GM12878 (cell line): Measurements from ENCODE around the gene RAD51B. TPM values are rescaled to one million over a fixed set of nuclear protein-coding genes. Genes with fewer than 3 reads are reported as not detected.

ENCODE experiments used
- ATAC-seq: fragments of 200-7000 bp; cut with Tn5 transposase; 3 replicates; pipeline ENCODE4 v1.9.1; 2020; ENCODE audit warnings: mild to moderate bottlenecking, moderate library complexity
- BruUV-seq: library from RNA; stranded (reverse); fragments of 400-500 nt; replicated peaks from 2 replicates; lab custom pipeline; 2021; lab: Mats Ljungman, UMichigan
- CTCF ChIA-PET: fragments of 300-600 bp; sonication (Branson Sonifier 250); formaldehyde crosslinking; extraction: SDS; loops from one replicate; lab custom pipeline; 2021; ENCODE audit warnings: inconsistent platforms; lab: Yijun Ruan, JAX
- POLR2A ChIA-PET: fragments of 350-600 bp; formaldehyde crosslinking; extraction: SDS; loops from one replicate; lab custom pipeline; 2021; ENCODE audit warnings: inconsistent platforms; lab: Charles Lee
- RAD21 ChIA-PET: fragments of 300-600 bp; sonication (Branson Sonifier 250); formaldehyde crosslinking; loops from one replicate; lab custom pipeline; 2023; ENCODE audit warnings: antibody characterized with exemption; ENCODE audit not compliant: unreplicated experiment; lab: Charles Lee
- SMC1A ChIA-PET: fragments of 300-600 bp; sonication (Branson Sonifier 250); formaldehyde crosslinking; loops from one replicate; lab custom pipeline; 2023; ENCODE audit not compliant: unreplicated experiment, uncharacterized antibody; lab: Charles Lee
- DNase-seq: peaks from one replicate; pipeline ENCODE4 v3.0.0-alpha.2; 2011; ENCODE audit warnings: low read depth, low spot score
- FAIRE-seq: peaks from 3 replicates; lab custom pipeline; 2011; peaks lifted over from hg19 to GRCh38; lab: Jason Lieb, UNC
- H2AFZ ChIP-seq: 2 replicates; pipeline ENCODE4 v1.6.0; 2011; ENCODE audit warnings: low read depth, low read length, control low read depth; ENCODE audit not compliant: control insufficient read depth
- H3K27ac ChIP-seq: 2 replicates; pipeline ENCODE4 v1.5.1; 2011; ENCODE audit warnings: control low read depth; ENCODE audit not compliant: control insufficient read depth, insufficient read depth
- H3K27me3 ChIP-seq, 2 experiments: replicated peaks in 1 of 2; 2 replicates each; pipeline versions ENCODE4 v1.6.0 to v1.6.1; 2011; ENCODE audit warnings: low read length in 1 of 2; ENCODE audit not compliant: control insufficient read depth in 2 of 2, insufficient read depth in 2 of 2
- H3K36me3 ChIP-seq, 2 experiments: 2 replicates each; pipeline ENCODE4 v1.5.1; 2011; ENCODE audit warnings: low read length in 1 of 2; ENCODE audit not compliant: control insufficient read depth in 2 of 2, insufficient read depth in 2 of 2
- H3K4me1 ChIP-seq: 2 replicates; pipeline ENCODE4 v1.6.1; 2011; ENCODE audit warnings: mild to moderate bottlenecking, low read length, moderate library complexity, mixed read lengths; ENCODE audit not compliant: control insufficient read depth, insufficient read depth
- H3K4me2 ChIP-seq: 2 replicates; pipeline ENCODE4 v1.6.0; 2011; ENCODE audit warnings: control low read depth; ENCODE audit not compliant: control insufficient read depth, insufficient read depth
- H3K4me3 ChIP-seq: fragments of 200-600 bp; sonication (generic); 2 replicates; pipeline ENCODE4 v1.5.1; 2016
- H3K79me2 ChIP-seq: 2 replicates; pipeline ENCODE4 v1.6.0; 2011; ENCODE audit warnings: low read length; ENCODE audit not compliant: control insufficient read depth, insufficient read depth
- H3K9ac ChIP-seq: 2 replicates; pipeline ENCODE4 v1.8.0; 2011; ENCODE audit warnings: low read length, control low read depth, mixed read lengths; ENCODE audit not compliant: control insufficient read depth, insufficient read depth
- H3K9me3 ChIP-seq: replicated peaks from 3 replicates; pipeline ENCODE4 v1.5.1; 2011; ENCODE audit warnings: mild to moderate bottlenecking, low read length; ENCODE audit not compliant: control insufficient read depth, insufficient read depth
- H4K20me1 ChIP-seq: 2 replicates; pipeline ENCODE4 v1.6.0; 2011; ENCODE audit not compliant: control insufficient read depth, insufficient read depth
- BCL11A ChIP-seq: IDR thresholded peaks from 2 replicates; pipeline ENCODE4 v1.6.1; 2011; ENCODE audit warnings: low read depth, low read length
- CUX1 ChIP-seq: IDR thresholded peaks from 2 replicates; pipeline ENCODE4 v1.6.1; 2012; ENCODE audit warnings: improper control_type of control experiment, low read depth, low read length; ENCODE audit not compliant: insufficient replicate concordance
- E2F8 ChIP-seq: fragments of 450-650 bp; IDR thresholded peaks from 2 replicates; pipeline ENCODE4 v1.6.1; 2018; ENCODE audit warnings: mild to moderate bottlenecking, low read depth, moderate library complexity; ENCODE audit not compliant: partially characterized antibody
- NFIC ChIP-seq: IDR thresholded peaks from 2 replicates; pipeline ENCODE4 v1.6.1; 2012; ENCODE audit warnings: low read depth, mild to moderate bottlenecking, inconsistent platforms, low read length, moderate library complexity
- NR2C2 ChIP-seq: IDR thresholded peaks from 2 replicates; pipeline ENCODE4 v1.6.1; 2011; ENCODE audit warnings: borderline replicate concordance, low read depth; ENCODE audit not compliant: control insufficient read depth, insufficient read length
- PRDM15 ChIP-seq: fragments of 450-650 bp; formaldehyde crosslinking; IDR thresholded peaks from 2 replicates; pipeline ENCODE4 v1.4.0; 2020; ENCODE audit warnings: mild to moderate bottlenecking, moderate library complexity
- SIX5 ChIP-seq: IDR thresholded peaks from 2 replicates; pipeline ENCODE4 v1.6.1; 2011; ENCODE audit warnings: mild to moderate bottlenecking, low read depth, low read length, moderate library complexity; ENCODE audit not compliant: severe bottlenecking
- USF2 ChIP-seq: IDR thresholded peaks from 2 replicates; pipeline ENCODE4 v1.6.1; 2011; ENCODE audit warnings: low read depth, low read length, improper control_type of control experiment, borderline replicate concordance
- ZNF384 ChIP-seq: IDR thresholded peaks from 2 replicates; pipeline ENCODE4 v1.6.1; 2012; ENCODE audit warnings: low read depth, mild to moderate bottlenecking, low read length, improper control_type of control experiment, borderline replicate concordance
- WGBS: methylation state at CpG from one replicate; pipeline ENCODE4 v1.1.6; 2016; ENCODE audit warnings: low lambda C conversion rate; ENCODE audit not compliant: insufficient replicate concordance, insufficient coverage; ENCODE audit errors: missing lambda C conversion rate; 5-methylcytosine and 5-hydroxymethylcytosine counted together
- in situ Hi-C: fragments of 300-500 bp; cut with MboI; formaldehyde crosslinking; loops from 9 replicates; pipeline ENCODE4 v1.14.3; 2018; ENCODE audit warnings: mixed read lengths
- intact Hi-C: fragments of 100-400 bp; cut with micrococcal nuclease; formaldehyde crosslinking; loops from one replicate; pipeline ENCODE4 v1.14.2; 2022; ENCODE audit not compliant: unreplicated experiment
- polyA plus RNA-seq, 11 experiments: library from polyadenylated mRNA; depleted of rRNA in 4 of 11; unstranded in 6 of 11; stranded (reverse) in 5 of 11; fragments of >200 nt; fragmentation: Nextera tagmentation in 4 of 11; fragmentation: Illumina TruSeq in 1 of 11; extraction: Ambion mirVana in 4 of 11; extraction: Trizol in 1 of 11; gene quantifications; 1 replicate in 1 of 11; 2 replicates in 10 of 11; pipeline versions ENCODE4 v1.2.1 to v1.2.3, GENCODE V29; 2011 to 2016; ENCODE audit warnings: inconsistent platforms in 2 of 11, missing spikeins in 2 of 11, low read depth in 1 of 11
- total RNA-seq, 4 experiments: library from RNA; depleted of rRNA in 3 of 4; stranded (reverse); fragments of >200 nt in 3 of 4; fragmentation: Illumina TruSeq in 1 of 4; extraction: Trizol in 1 of 4; gene quantifications; 2 replicates each; pipeline versions ENCODE4 v1.2.1 to v1.2.3, GENCODE V29; 2013 to 2021

The RAD51B gene
- total and polyA plus RNA-seq, 10 of the 15 experiments (the other 5 are each of a cell fraction or from before 2014, with no cell fraction given) = 9.8 to 26.8 (median 21.3) TPM

- TF ChIP-seq PRDM15 (CRISPR knock-in tag) = no peak
- TF ChIP-seq, all 136 proteins: peak for 0
Observed at GRCh38 chr14:67821121-67821520, 1.5 kb downstream of the RAD51B start (continued).

- ChIA-PET POLR2A (no interaction called here), RAD21 (no interaction called here), CTCF (interaction anchor here (2.3 kb wide), 1 partner anchor 26 kb away, joined by 4 read pairs; no protein-coding TSS in a partner anchor), SMC1A (no interaction called here)
- H3K4me2 ChIP-seq = no peak overlapping the region
- no peak overlapping the region for H3K27ac ChIP-seq
- H4K20me1 ChIP-seq = no peaks in the 10 kb centered on the region
- intact Hi-C loops (loop anchor here (10.0 kb wide), 1 partner anchor 1014 kb away; no protein-coding TSS in a partner anchor), in situ Hi-C loops (no loop called here)
- DNase-seq (no peak), ATAC-seq (no peak), FAIRE-seq (no peak)
- no peaks in the 10 kb centered on the region for H3K36me3 ChIP-seq
- no peak overlapping the region for H3K9ac ChIP-seq
- 91% methylated on average over 8 of the region's 8 CpGs for WGBS
- H3K9me3 ChIP-seq = no peaks in the 10 kb centered on the region
- no peak overlapping the region for H3K4me3 ChIP-seq
- no peaks in the 10 kb centered on the region for H3K27me3 ChIP-seq
- H3K4me1 ChIP-seq = no peaks in the 10 kb centered on the region
- H2AFZ ChIP-seq = no peak overlapping the region
- BruUV-seq = no TSS peak
- no peaks in the 10 kb centered on the region for H3K79me2 ChIP-seq
- no peak for TF ChIP-seq CUX1
- no peak for TF ChIP-seq ZNF384
- TF ChIP-seq NR2C2 = no peak
- no peak for TF ChIP-seq BCL11A
- TF ChIP-seq USF2 = no peak
- no peak for TF ChIP-seq SIX5
- TF ChIP-seq NFIC = no peak
- no peak for TF ChIP-seq E2F8
Observed at GRCh38 chr14:67831113-67831512, 11.5 kb downstream of the RAD51B start.
